ENCODE measurements around the gene ARL15.

- TF ChIP-seq, protein P1, sequence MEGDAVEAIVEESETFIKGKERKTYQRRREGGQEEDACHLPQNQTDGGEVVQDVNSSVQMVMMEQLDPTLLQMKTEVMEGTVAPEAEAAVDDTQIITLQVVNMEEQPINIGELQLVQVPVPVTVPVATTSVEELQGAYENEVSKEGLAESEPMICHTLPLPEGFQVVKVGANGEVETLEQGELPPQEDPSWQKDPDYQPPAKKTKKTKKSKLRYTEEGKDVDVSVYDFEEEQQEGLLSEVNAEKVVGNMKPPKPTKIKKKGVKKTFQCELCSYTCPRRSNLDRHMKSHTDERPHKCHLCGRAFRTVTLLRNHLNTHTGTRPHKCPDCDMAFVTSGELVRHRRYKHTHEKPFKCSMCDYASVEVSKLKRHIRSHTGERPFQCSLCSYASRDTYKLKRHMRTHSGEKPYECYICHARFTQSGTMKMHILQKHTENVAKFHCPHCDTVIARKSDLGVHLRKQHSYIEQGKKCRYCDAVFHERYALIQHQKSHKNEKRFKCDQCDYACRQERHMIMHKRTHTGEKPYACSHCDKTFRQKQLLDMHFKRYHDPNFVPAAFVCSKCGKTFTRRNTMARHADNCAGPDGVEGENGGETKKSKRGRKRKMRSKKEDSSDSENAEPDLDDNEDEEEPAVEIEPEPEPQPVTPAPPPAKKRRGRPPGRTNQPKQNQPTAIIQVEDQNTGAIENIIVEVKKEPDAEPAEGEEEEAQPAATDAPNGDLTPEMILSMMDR (IDR thresholded peaks at IDR 0.05), result no peak
- TF ChIP-seq POLR2A (IDR thresholded peaks at IDR 0.05), result no peak
These were observed 408.0 kb downstream of the ARL15 start for GRCh38 chr5:53902296-53902907.
